GM18508 (cell line): ENCODE measurements around the gene STOX2.

ENCODE experiments used
- ATAC-seq: cut with Tn5 transposase; IDR thresholded peaks from one replicate; pipeline ENCODE4 v1.9.1; 2021; ENCODE audit warnings: moderate number of reproducible peaks; ENCODE audit not compliant: insufficient read depth, unreplicated experiment

The STOX2 gene

GRCh38 chr4:184061582-184061981 is 156.5 kb downstream of the STOX2 start:
- no peak for ATAC-seq

GRCh38 chr4:184062769-184063168 is 157.7 kb downstream of the STOX2 start:
- no peak for ATAC-seq

DNA sequence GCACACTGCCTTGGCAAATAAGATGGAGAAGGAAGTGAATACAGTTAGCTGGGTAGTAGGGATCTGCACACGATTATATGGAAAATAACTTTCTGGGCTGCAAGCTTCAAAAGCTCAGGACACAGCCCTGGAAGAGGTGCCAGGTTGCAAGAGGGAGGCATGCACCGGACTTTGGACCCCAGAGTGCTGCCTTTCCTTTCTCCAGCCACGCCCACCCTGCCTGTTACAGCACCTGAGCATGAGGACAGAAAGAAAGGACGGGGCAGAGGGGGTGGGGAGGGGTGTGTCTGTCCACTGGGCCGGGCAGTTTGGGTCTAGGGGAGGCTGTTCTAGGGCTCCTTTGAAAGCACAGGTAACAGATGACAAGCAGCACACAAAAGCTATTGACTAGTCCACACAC is 159.8 kb downstream of the STOX2 start:
- ATAC-seq, result no peak

GRCh38 chr4:184066584-184067300 is 161.6 kb downstream of the STOX2 start:
- ATAC-seq, result no peak

DNA sequence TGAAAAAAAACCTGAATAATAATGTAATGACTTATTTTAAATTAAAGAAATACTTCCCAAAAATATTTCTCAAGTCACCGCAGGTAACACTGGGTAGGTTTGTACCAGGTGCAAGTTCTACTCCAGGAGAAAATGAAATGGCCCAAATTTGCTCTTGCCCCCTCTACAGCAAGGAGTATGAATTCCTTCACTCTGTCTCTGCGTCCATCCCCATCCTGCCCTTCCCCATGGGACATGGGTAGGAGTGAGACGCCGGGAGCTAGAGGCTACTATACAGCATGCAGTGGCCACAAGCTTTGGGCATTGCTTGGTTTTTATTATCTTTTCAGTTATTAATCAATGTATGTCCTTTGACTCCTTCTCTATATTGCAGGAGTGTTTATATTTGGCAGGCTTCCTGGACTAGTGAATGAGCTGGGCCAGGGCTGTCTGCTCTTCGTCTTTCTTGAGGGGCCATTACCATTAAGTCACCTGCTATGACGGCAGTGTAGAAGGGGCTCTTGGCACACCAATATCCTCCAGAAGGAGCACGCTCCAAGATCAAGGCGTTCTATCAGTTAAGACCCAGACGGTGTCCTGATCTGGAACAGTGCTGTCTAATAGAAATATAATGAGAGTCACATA is 162.9 kb downstream of the STOX2 start:
- no peak for ATAC-seq
